Common myeloid progenitor, CD34-positive (primary cell): ENCODE results near the gene PPP1R12C. TPM values are rescaled to one million over a fixed set of nuclear protein-coding genes. Genes with fewer than 3 reads are reported as not detected.

Experiments
- CTCF ChIA-PET: fragments of 350-600 bp; sonication (Branson Sonifier 250); formaldehyde crosslinking; loops from one replicate; lab custom pipeline; 2021; ENCODE audit warnings: antibody characterized with exemption; lab: Charles Lee
- POLR2A ChIA-PET: fragments of 350-600 bp; sonication (Branson Sonifier 250); formaldehyde crosslinking; loops from one replicate; lab custom pipeline; 2021; ENCODE audit warnings: antibody characterized with exemption; lab: Charles Lee
- DNase-seq, 3 donors: peaks; one replicate each; pipeline versions ENCODE4 v3.0.0 to v3.0.0-alpha.2; 2013
- H3K27ac ChIP-seq, 2 experiments: 1 replicate in 1 of 2; 2 replicates in 1 of 2; pipeline ENCODE4 v1.7.0; 2013; ENCODE audit warnings: inconsistent platforms in 2 of 2, low read length in 2 of 2, mild to moderate bottlenecking in 2 of 2, low read depth in 1 of 2, moderate library complexity in 1 of 2; ENCODE audit not compliant: severe bottlenecking in 2 of 2, insufficient read depth in 1 of 2, poor library complexity in 1 of 2
- H3K27me3 ChIP-seq, 5 experiments: replicated peaks in 2 of 5; 1 replicate in 3 of 5; 2 replicates in 2 of 5; pipeline versions ENCODE4 v1.6.1 to v1.7.0; 2013; ENCODE audit warnings: low read length in 4 of 5, mild to moderate bottlenecking in 2 of 5, moderate library complexity in 2 of 5, inconsistent platforms in 1 of 5; ENCODE audit not compliant: insufficient read depth in 5 of 5, control insufficient read depth in 4 of 5
- H3K36me3 ChIP-seq, 4 experiments: 1 replicate in 2 of 4; 2 replicates in 2 of 4; pipeline versions ENCODE4 v1.6.1 to v1.7.0; 2013; ENCODE audit warnings: low read length in 3 of 4, control low read depth in 1 of 4, mild to moderate bottlenecking in 1 of 4; ENCODE audit not compliant: control insufficient read depth in 4 of 4, insufficient read depth in 4 of 4
- H3K4me1 ChIP-seq, 4 experiments: 1 replicate in 3 of 4; 2 replicates in 1 of 4; pipeline versions ENCODE4 v1.6.1 to v1.7.1; 2013; ENCODE audit warnings: low read length in 3 of 4, mild to moderate bottlenecking in 3 of 4, control low read depth in 1 of 4, inconsistent platforms in 1 of 4, moderate library complexity in 1 of 4; ENCODE audit not compliant: control insufficient read depth in 4 of 4, insufficient read depth in 4 of 4; ENCODE audit errors: control extremely low read depth in 1 of 4
- H3K4me3 ChIP-seq, 7 experiments: 1 replicate in 4 of 7; 2 replicates in 3 of 7; pipeline versions ENCODE4 v1.5.1 to v1.7.0; 2013; ENCODE audit warnings: mild to moderate bottlenecking in 7 of 7, low read length in 6 of 7, moderate library complexity in 6 of 7, inconsistent platforms in 2 of 7, low read depth in 2 of 7, control low read depth in 1 of 7; ENCODE audit not compliant: insufficient read depth in 4 of 7, control insufficient read depth in 1 of 7; ENCODE audit errors: extremely low read depth in 1 of 7
- H3K9me3 ChIP-seq, 5 experiments: 1 replicate in 4 of 5; 2 replicates in 1 of 5; pipeline versions ENCODE4 v1.6.1 to v1.7.1; 2013; ENCODE audit warnings: low read length in 4 of 5, mild to moderate bottlenecking in 2 of 5, inconsistent platforms in 1 of 5, low read depth in 1 of 5, moderate library complexity in 1 of 5; ENCODE audit not compliant: control insufficient read depth in 4 of 5, insufficient read depth in 2 of 5; ENCODE audit errors: control extremely low read depth in 1 of 5
- WGBS: methylation state at CpG from one replicate; pipeline ENCODE4 v1.1.5; 2013; ENCODE audit not compliant: insufficient coverage; 5-methylcytosine and 5-hydroxymethylcytosine counted together
- polyA plus RNA-seq: library from polyadenylated mRNA; unstranded; fragments of 120-200 nt; gene quantifications from one replicate; pipeline ENCODE4 v1.2.1, GENCODE V29; 2013

PPP1R12C gene
- polyA plus RNA-seq = 52.7 TPM

- Histone ChIP-seq H3K27me3 (no peaks in the 10 kb centered on the region), H3K9me3 (no peaks in the 10 kb centered on the region), H3K36me3 (peaks cover 0 to 8% (median 7%) of the 10 kb centered on the region in 4 experiments), H3K27ac (peak within 1 kb of the TSS; percentile 40 to 74), H3K4me3 (peak within 1 kb of the TSS; percentile 67 to 97 (median 90)), H3K4me1 (peaks cover 5 to 40% (median 30%) of the 10 kb centered on the region in 4 experiments)
- CTCF ChIA-PET = interaction anchor here (1.2 to 1.4 kb wide), 2 partner anchors 26 to 28 kb away, joined by 4 to 5 read pairs; no protein-coding TSS in a partner anchor
- POLR2A ChIA-PET = interaction anchor here (0.6 to 2.3 kb wide), 4 partner anchors 19 to 1179 kb away, joined by 4 to 10 read pairs (median 5); no protein-coding TSS in a partner anchor
- DNase-seq = no peak
- WGBS = 0% methylated on average over 55 of the region's 97 CpGs
Observed at GRCh38 chr19:55116859-55117662, at the start of gene PPP1R12C. Gene PPP1R12C (minus strand): TSS chr19:55117637. CDS start chr19:55117543, 94 bp downstream.

DNA sequence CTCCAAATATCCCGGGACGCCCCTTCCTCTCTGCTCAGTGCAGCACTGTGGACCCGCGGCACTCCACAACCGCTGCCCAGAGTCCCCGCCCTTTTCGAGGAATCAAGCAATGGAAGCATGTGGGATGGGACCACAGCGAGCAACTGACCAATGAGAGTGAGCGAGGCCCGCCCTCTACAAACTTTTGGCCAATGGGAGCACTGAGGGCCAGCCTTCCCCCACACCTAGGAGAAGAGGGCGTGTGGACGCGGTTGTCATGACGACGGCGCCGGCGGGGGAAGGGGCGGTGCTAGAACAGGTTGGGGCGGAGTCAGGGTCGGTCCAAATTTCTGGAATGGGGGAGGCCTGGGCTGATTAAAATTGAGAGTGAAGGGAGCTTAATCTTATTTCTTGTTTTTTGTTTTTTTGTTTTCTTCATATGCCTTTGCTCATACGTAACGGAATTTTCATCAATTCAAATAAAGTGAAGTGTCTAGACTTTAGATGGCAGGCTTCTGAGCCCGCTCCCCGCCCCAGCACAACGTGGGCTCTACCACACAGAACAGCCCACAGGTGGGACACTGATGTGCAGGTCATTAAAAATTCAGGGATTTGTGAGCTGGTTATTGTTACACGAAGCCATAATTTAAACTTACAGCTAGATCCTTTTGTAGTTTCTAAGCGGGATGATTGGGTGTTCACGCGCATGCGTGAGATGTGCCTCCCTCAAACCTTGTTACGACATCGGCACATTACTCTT is 49.3 kb upstream of the PPP1R12C start, which contains the start of gene DNAAF3:
TSS of gene DNAAF3 (minus strand) at position 84 of the 739 bp plus-strand sequence. CDS start 200 bp downstream, outside the sequence.
- H3K4me1 ChIP-seq = peaks cover 0 to 16% (median 14%) of the 10 kb centered on the region in 4 experiments
- WGBS = 0% methylated on average over 16 of the region's 33 CpGs
- POLR2A ChIA-PET = interaction anchor here (0.6 to 0.8 kb wide), 3 partner anchors 13 to 979 kb away, joined by 3 to 4 read pairs (median 3); no protein-coding TSS in a partner anchor
- CTCF ChIA-PET = interaction anchor here (0.7 to 3.4 kb wide), 5 partner anchors 11 to 285 kb away, joined by 3 to 31 read pairs (median 3); partner anchors contain the start of gene SYT5
- peak within 1 kb of the TSS; percentile 83 to 90 for H3K27ac ChIP-seq
- H3K9me3 ChIP-seq = no peaks in the 10 kb centered on the region
- peaks cover 2 to 40% (median 6%) of the 10 kb centered on the region in 5 experiments for H3K27me3 ChIP-seq
- peak within 1 kb of the TSS; percentile 44 to 84 (median 67) for H3K4me3 ChIP-seq
- peak; percentile 97 to 98 (median 97) for DNase-seq
- H3K36me3 ChIP-seq = no peaks in the 10 kb centered on the region

DNA sequence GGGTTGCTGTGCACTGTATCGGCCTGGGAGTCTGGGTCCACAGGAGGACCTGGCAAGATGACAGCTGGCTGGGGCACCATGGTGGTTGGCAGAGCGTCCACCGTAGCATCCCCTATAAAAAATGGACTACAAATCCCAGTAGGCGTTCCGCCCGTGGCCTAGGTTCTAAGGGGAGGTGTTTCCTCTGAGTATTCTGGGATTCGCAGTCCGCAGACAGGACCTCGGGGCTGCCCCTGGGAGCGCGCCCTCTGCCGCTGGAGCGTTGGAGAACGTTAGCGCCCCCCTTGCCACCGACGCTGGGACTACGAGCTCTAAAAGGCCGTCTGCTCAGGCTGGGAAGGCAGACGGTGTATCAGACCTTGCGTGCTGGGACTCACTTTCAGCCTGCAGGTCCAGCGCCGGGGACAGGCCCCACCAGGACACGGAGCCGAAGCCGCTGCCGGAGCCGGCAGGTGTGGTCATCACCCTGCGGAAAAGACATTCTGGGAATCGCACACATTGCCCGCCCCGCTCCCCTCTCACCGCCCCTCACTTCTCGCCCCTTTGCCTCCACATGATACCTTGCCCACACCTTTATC is 48.6 kb upstream of the PPP1R12C start:
- peaks cover 0 to 17% (median 15%) of the 10 kb centered on the region in 4 experiments for H3K4me1 ChIP-seq
- no peak overlapping the region for H3K27ac ChIP-seq
- ChIA-PET POLR2A (interaction anchor here (0.6 kb wide), 1 partner anchor 975 kb away, joined by 4 read pairs; no protein-coding TSS in a partner anchor), CTCF (interaction anchor here (1.0 to 3.4 kb wide), 6 partner anchors 12 to 285 kb away, joined by 3 to 31 read pairs (median 4); partner anchors contain the start of gene SYT5)
- peak; percentile 95 to 97 (median 96) for DNase-seq
- no peaks in the 10 kb centered on the region for H3K36me3 ChIP-seq
- no peaks in the 10 kb centered on the region for H3K9me3 ChIP-seq
- H3K4me3 ChIP-seq = peak overlapping the region; percentile 44 to 84 (median 67)
- H3K27me3 ChIP-seq = peaks cover 2 to 40% (median 9%) of the 10 kb centered on the region in 5 experiments
- WGBS = 1% methylated on average over 28 of the region's 34 CpGs

GRCh38 chr19:55161571-55162322 is 44.3 kb upstream of the PPP1R12C start:
- POLR2A ChIA-PET = no interaction called here
- CTCF ChIA-PET = interaction anchor here (4.1 kb wide), 1 partner anchor 19 kb away, joined by 35 read pairs; no protein-coding TSS in a partner anchor
- WGBS = 25% methylated on average over 45 of the region's 61 CpGs

GRCh38 chr19:55160986-55161365 is 43.5 kb upstream of the PPP1R12C start:
- Histone ChIP-seq H3K27ac (no peak overlapping the region), H3K36me3 (no peaks in the 10 kb centered on the region), H3K4me3 (no peak overlapping the region), H3K4me1 (peaks cover 0 to 27% (median 17%) of the 10 kb centered on the region in 4 experiments), H3K27me3 (peaks cover 2 to 51% (median 11%) of the 10 kb centered on the region in 5 experiments), H3K9me3 (no peaks in the 10 kb centered on the region)
- no peak for DNase-seq
- CTCF ChIA-PET = interaction anchor here (0.7 to 4.1 kb wide), 8 partner anchors 10 to 507 kb away, joined by 3 to 35 read pairs (median 4); partner anchors contain the start of gene TNNT1
- 11% methylated on average over 21 of the region's 32 CpGs for WGBS
- POLR2A ChIA-PET = interaction anchor here (1.7 kb wide), 1 partner anchor 19 kb away, joined by 8 read pairs; no protein-coding TSS in a partner anchor

More at GRCh38 chr19:55161571-55162322, 44.3 kb upstream of the PPP1R12C start:
- Histone ChIP-seq H3K9me3 (no peaks in the 10 kb centered on the region), H3K36me3 (no peaks in the 10 kb centered on the region), H3K27ac (no peak overlapping the region), H3K4me1 (peaks cover 0 to 22% (median 16%) of the 10 kb centered on the region in 4 experiments), H3K27me3 (peaks cover 2 to 44% (median 9%) of the 10 kb centered on the region in 5 experiments), H3K4me3 (no peak overlapping the region)
- no peak for DNase-seq
